SK-N-SH (cell line): ENCODE measurements around the gene PDIA4. TPM values are rescaled to one million over a fixed set of nuclear protein-coding genes. Genes with fewer than 3 reads are reported as not detected.

Source experiments
- CTCF ChIA-PET: fragments of 300-600, 350-600 bp; formaldehyde crosslinking; extraction: SDS; loops from one replicate; lab custom pipeline; 2021; lab: Yijun Ruan, JAX
- POLR2A ChIA-PET: fragments of 350-600 bp; sonication (Branson Sonifier 250); formaldehyde crosslinking; extraction: SDS; loops from one replicate; lab custom pipeline; 2020; ENCODE audit warnings: antibody characterized with exemption, inconsistent platforms; lab: Yijun Ruan, JAX
- DNase-seq: peaks from one replicate; pipeline ENCODE4 v3.0.0; 2012
- H2AFZ ChIP-seq: fragments of 200-600 bp; sonication (generic); 2 replicates; pipeline ENCODE4 v1.8.1; 2016; ENCODE audit warnings: antibody characterized with exemption, mild to moderate bottlenecking, low read depth
- H3F3A ChIP-seq: fragments of 200-600 bp; sonication (generic); replicated peaks from 2 replicates; pipeline ENCODE3; 2016; ENCODE audit warnings: antibody characterized with exemption, mild to moderate bottlenecking; ENCODE audit not compliant: insufficient read depth
- H3K27ac ChIP-seq, 2 experiments: fragments of 200-500 bp in 1 of 2; fragments of 200-600 bp in 1 of 2; sonication (Bioruptor generic) in 1 of 2; sonication (generic), shearing (Covaris generic) in 1 of 2; 2 replicates each; pipeline versions ENCODE4 v1.5.1 to v1.6.1; 2014 to 2016; ENCODE audit warnings: low read depth in 2 of 2, inconsistent platforms in 1 of 2, low read length in 1 of 2, mild to moderate bottlenecking in 1 of 2, mixed read lengths in 1 of 2
- H3K27me3 ChIP-seq: fragments of 200-600 bp; sonication (generic), shearing (Covaris generic); 2 replicates; pipeline ENCODE4 v1.6.1; 2016; ENCODE audit warnings: mixed run types; ENCODE audit not compliant: insufficient read depth
- H3K36me3 ChIP-seq, 2 experiments: fragments of 200-500 bp in 1 of 2; fragments of 200-600 bp in 1 of 2; sonication (Bioruptor generic) in 1 of 2; sonication (generic) in 1 of 2; replicated peaks in 1 of 2; 2 replicates each; pipeline versions ENCODE3 to v1.5.1; 2014 to 2016; ENCODE audit warnings: low read length in 1 of 2, mild to moderate bottlenecking in 1 of 2; ENCODE audit not compliant: insufficient read depth in 2 of 2, control insufficient read depth in 1 of 2
- H3K4me1 ChIP-seq, 2 experiments: fragments of 200-500 bp in 1 of 2; fragments of 200-600 bp in 1 of 2; sonication (Bioruptor generic) in 1 of 2; sonication (generic), shearing (Covaris generic) in 1 of 2; 2 replicates each; pipeline versions ENCODE4 v1.5.1 to v1.6.1; 2014 to 2016; ENCODE audit warnings: low read depth in 1 of 2, low read length in 1 of 2, mixed run types in 1 of 2; ENCODE audit not compliant: insufficient read depth in 2 of 2, control insufficient read depth in 1 of 2
- H3K4me2 ChIP-seq: fragments of 200-600 bp; sonication (generic), shearing (Covaris generic); 2 replicates; pipeline ENCODE4 v1.6.1; 2017; ENCODE audit warnings: mixed run types
- H3K4me3 ChIP-seq, 2 experiments: fragments of 200-500 bp in 1 of 2; fragments of 200-600 bp in 1 of 2; sonication (Bioruptor generic) in 1 of 2; sonication (generic), shearing (Covaris generic) in 1 of 2; 2 replicates each; pipeline versions ENCODE4 v1.5.1 to v1.8.1; 2014 to 2016; ENCODE audit warnings: low read depth in 2 of 2, inconsistent platforms in 1 of 2, low read length in 1 of 2, mild to moderate bottlenecking in 1 of 2, mixed read lengths in 1 of 2, moderate library complexity in 1 of 2
- H3K79me2 ChIP-seq: fragments of 200-600 bp; sonication (generic); 2 replicates; pipeline ENCODE4 v1.8.1; 2017; ENCODE audit warnings: mild to moderate bottlenecking; ENCODE audit not compliant: insufficient read depth
- H3K9ac ChIP-seq: fragments of 200-600 bp; sonication (generic); 2 replicates; pipeline ENCODE4 v1.6.1; 2017; ENCODE audit warnings: mixed run types
- H3K9me2 ChIP-seq: fragments of 200-600 bp; sonication (generic); 2 replicates; pipeline ENCODE4 v1.6.1; 2017; ENCODE audit warnings: mixed run types
- H3K9me3 ChIP-seq: fragments of 200-600 bp; sonication (generic); 2 replicates; pipeline ENCODE4 v1.6.1; 2017; ENCODE audit warnings: mixed run types, mild to moderate bottlenecking, moderate library complexity
- H4K20me1 ChIP-seq: fragments of 200-600 bp; sonication (generic); 2 replicates; pipeline ENCODE4 v1.6.1; 2017; ENCODE audit warnings: mild to moderate bottlenecking, mixed run types; ENCODE audit not compliant: insufficient read depth
- ELF1 ChIP-seq: IDR thresholded peaks from 2 replicates; pipeline ENCODE4 v1.4.0; 2012
- EP300 ChIP-seq, 2 experiments: IDR thresholded peaks; 2 replicates each; pipeline versions ENCODE4 v1.4.0 to v1.6.1; 2012; ENCODE audit warnings: borderline replicate concordance in 1 of 2, low read depth in 1 of 2, low read length in 1 of 2
- EZH2phosphoT487 ChIP-seq: fragments of 200-600 bp; sonication (generic); IDR thresholded peaks from 2 replicates; pipeline ENCODE4 v1.6.1; 2017; ENCODE audit warnings: low read depth, mixed run types, mild to moderate bottlenecking, antibody characterized with exemption, moderate library complexity, borderline replicate concordance
- GATA2 ChIP-seq: sonication (generic); formaldehyde crosslinking; IDR thresholded peaks from 2 replicates; pipeline ENCODE4 v1.5.0; 2020; ENCODE audit warnings: mild to moderate bottlenecking, missing genetic modification reagents
- JUND ChIP-seq: IDR thresholded peaks from 2 replicates; pipeline ENCODE4 v1.4.0; 2012
- NFIC ChIP-seq: IDR thresholded peaks from 2 replicates; pipeline ENCODE4 v1.4.0; 2012; ENCODE audit warnings: borderline replicate concordance
- NRF1 ChIP-seq: IDR thresholded peaks from 2 replicates; pipeline ENCODE4 v1.6.1; 2012; ENCODE audit warnings: low read depth, mild to moderate bottlenecking, low read length
- POLR2AphosphoS5 ChIP-seq: IDR thresholded peaks from 2 replicates; pipeline ENCODE4 v1.6.1; 2012; ENCODE audit warnings: low read depth, low read length
- RAD21 ChIP-seq: IDR thresholded peaks from 2 replicates; pipeline ENCODE4 v1.6.1; 2012; ENCODE audit warnings: mild to moderate bottlenecking, low read length
- RCOR1 ChIP-seq: fragments of 150-350 bp; IDR thresholded peaks from 2 replicates; pipeline ENCODE4 v1.6.1; 2017; ENCODE audit warnings: antibody characterized with exemption, low read length
- RFX5 ChIP-seq: IDR thresholded peaks from 2 replicates; pipeline ENCODE4 v1.6.1; 2012; ENCODE audit warnings: mild to moderate bottlenecking, improper control_type of control experiment, low read length
- RXRA ChIP-seq: IDR thresholded peaks from 2 replicates; pipeline ENCODE4 v1.4.0; 2012; ENCODE audit warnings: low read depth, mild to moderate bottlenecking, borderline replicate concordance
- SIN3A ChIP-seq: IDR thresholded peaks from 2 replicates; pipeline ENCODE4 v1.6.1; 2012; ENCODE audit warnings: low read depth, mild to moderate bottlenecking, low read length, moderate library complexity, borderline replicate concordance
- TEAD4 ChIP-seq: IDR thresholded peaks from 2 replicates; pipeline ENCODE4 v1.4.0; 2012; ENCODE audit warnings: mild to moderate bottlenecking, borderline replicate concordance; ENCODE audit not compliant: insufficient read depth
- YY1 ChIP-seq: IDR thresholded peaks from 2 replicates; pipeline ENCODE4 v1.4.0; 2012; ENCODE audit warnings: low read depth, mild to moderate bottlenecking
- WGBS: methylation state at CpG from one replicate; pipeline ENCODE4 v1.1.6; 2017; ENCODE audit warnings: low lambda C conversion rate; 5-methylcytosine and 5-hydroxymethylcytosine counted together
- polyA plus RNA-seq, 3 experiments: library from polyadenylated mRNA; depleted of rRNA; stranded (reverse); fragments of >200 nt; gene quantifications; 2 replicates each; pipeline ENCODE4 v1.2.3, GENCODE V29; 2012
- TF ChIP-seq, protein P1 (sequence below): fragments of 150-350 bp; IDR thresholded peaks from 2 replicates; pipeline ENCODE4 v1.6.1; 2016; ENCODE audit warnings: mild to moderate bottlenecking, low read depth, low read length
- TF ChIP-seq, protein P2 (sequence below): IDR thresholded peaks from 2 replicates; pipeline ENCODE4 v1.4.0; 2012; ENCODE audit warnings: low read depth
- TF ChIP-seq, protein P3 (sequence below): IDR thresholded peaks from 2 replicates; pipeline ENCODE4 v1.4.0; 2012; ENCODE audit warnings: low read depth, borderline replicate concordance
- TF ChIP-seq, protein P4 (sequence below): IDR thresholded peaks from 2 replicates; pipeline ENCODE4 v1.4.0; 2012; ENCODE audit warnings: low read depth, borderline replicate concordance
- TF ChIP-seq, protein P5 (sequence below): fragments of 150-350 bp; IDR thresholded peaks from 2 replicates; pipeline ENCODE4 v1.6.1; 2017; ENCODE audit warnings: antibody characterized with exemption, low read length, low read depth, borderline replicate concordance

PDIA4 gene
- polyA plus RNA-seq, 1 of the 3 experiments (the other 2 are of a cell fraction) = 400 TPM

DNA sequence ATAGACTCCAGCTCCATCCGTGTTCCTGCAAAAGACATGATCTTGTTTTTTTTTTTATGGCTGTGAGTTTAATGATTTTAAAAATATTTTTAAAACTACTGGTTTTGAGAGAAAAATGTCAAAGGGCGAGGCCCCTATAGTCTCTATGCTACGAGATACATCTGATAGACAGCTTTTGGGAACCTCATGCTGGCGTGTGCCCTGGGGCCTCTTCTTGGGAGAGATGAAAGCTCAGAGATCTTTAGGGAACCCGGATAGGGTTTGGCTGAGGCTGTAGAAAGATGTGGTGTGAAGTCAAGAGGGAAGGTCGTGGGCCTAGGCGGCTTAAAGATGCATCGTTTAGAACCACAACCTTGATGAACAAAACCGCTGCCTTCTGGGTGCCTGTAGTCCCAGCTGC, 70.2 kb downstream of the PDIA4 start:
- H3K9me3 ChIP-seq = no peaks in the 10 kb centered on the region
- no peaks in the 10 kb centered on the region for H3K79me2 ChIP-seq
- CTCF ChIA-PET = interaction anchor here (0.9 to 10.3 kb wide), 3 partner anchors 102 to 693 kb away, joined by 4 to 114 read pairs (median 12); no protein-coding TSS in a partner anchor
- POLR2A ChIA-PET = no interaction called here
- no peak overlapping the region for H2AFZ ChIP-seq
- no peaks in the 10 kb centered on the region for H3F3A ChIP-seq
- DNase-seq = no peak
- 81% methylated on average over 9 of the region's 9 CpGs for WGBS
- no peak overlapping the region for H3K27ac ChIP-seq
- H3K4me1 ChIP-seq = no peaks in the 10 kb centered on the region; a peak in 1 of 4 replicates
- no peaks in the 10 kb centered on the region for H4K20me1 ChIP-seq
- H3K9me2 ChIP-seq = no peaks in the 10 kb centered on the region
- no peaks in the 10 kb centered on the region for H3K36me3 ChIP-seq
- no peak overlapping the region for H3K4me3 ChIP-seq
- H3K9ac ChIP-seq = no peak overlapping the region
- no peak overlapping the region for H3K4me2 ChIP-seq
- TF ChIP-seq JUND = no peak
- TF ChIP-seq, protein P1, sequence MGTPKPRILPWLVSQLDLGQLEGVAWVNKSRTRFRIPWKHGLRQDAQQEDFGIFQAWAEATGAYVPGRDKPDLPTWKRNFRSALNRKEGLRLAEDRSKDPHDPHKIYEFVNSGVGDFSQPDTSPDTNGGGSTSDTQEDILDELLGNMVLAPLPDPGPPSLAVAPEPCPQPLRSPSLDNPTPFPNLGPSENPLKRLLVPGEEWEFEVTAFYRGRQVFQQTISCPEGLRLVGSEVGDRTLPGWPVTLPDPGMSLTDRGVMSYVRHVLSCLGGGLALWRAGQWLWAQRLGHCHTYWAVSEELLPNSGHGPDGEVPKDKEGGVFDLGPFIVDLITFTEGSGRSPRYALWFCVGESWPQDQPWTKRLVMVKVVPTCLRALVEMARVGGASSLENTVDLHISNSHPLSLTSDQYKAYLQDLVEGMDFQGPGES = no peak
- no peak for TF ChIP-seq EZH2phosphoT487
- TF ChIP-seq, protein P2, sequence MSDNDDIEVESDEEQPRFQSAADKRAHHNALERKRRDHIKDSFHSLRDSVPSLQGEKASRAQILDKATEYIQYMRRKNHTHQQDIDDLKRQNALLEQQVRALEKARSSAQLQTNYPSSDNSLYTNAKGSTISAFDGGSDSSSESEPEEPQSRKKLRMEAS = no peak
- TF ChIP-seq, protein P3, sequence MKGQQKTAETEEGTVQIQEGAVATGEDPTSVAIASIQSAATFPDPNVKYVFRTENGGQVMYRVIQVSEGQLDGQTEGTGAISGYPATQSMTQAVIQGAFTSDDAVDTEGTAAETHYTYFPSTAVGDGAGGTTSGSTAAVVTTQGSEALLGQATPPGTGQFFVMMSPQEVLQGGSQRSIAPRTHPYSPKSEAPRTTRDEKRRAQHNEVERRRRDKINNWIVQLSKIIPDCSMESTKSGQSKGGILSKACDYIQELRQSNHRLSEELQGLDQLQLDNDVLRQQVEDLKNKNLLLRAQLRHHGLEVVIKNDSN = no peak
- no peak for TF ChIP-seq NFIC
- TF ChIP-seq, protein P4, sequence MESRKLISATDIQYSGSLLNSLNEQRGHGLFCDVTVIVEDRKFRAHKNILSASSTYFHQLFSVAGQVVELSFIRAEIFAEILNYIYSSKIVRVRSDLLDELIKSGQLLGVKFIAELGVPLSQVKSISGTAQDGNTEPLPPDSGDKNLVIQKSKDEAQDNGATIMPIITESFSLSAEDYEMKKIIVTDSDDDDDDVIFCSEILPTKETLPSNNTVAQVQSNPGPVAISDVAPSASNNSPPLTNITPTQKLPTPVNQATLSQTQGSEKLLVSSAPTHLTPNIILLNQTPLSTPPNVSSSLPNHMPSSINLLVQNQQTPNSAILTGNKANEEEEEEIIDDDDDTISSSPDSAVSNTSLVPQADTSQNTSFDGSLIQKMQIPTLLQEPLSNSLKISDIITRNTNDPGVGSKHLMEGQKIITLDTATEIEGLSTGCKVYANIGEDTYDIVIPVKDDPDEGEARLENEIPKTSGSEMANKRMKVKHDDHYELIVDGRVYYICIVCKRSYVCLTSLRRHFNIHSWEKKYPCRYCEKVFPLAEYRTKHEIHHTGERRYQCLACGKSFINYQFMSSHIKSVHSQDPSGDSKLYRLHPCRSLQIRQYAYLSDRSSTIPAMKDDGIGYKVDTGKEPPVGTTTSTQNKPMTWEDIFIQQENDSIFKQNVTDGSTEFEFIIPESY = no peak
- no peak for TF ChIP-seq GATA2
- H3K27me3 ChIP-seq = no peaks in the 10 kb centered on the region

DNA sequence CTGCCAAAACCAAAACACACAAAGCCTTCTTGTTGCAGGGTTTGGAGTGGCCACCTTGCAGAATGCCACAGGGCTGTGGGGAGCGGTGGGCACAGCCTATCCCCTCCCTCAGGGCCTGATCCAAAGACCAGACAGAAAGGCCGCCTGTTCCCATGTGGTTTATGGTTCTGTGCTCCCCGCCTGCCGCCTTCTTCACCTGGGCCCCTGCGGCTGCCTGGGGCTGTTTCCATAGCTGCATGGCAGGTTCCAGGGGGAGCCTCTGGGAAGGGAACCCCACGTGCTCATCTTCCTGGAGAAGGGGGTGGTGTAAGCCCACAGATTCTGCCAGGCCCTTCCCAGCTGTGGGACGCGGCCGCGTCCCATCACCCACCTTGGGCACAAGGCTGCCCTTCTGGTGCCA, 73.5 kb downstream of the PDIA4 start:
- Histone ChIP-seq H3F3A (no peaks in the 10 kb centered on the region), H3K4me3 (no peak overlapping the region), H2AFZ (no peak overlapping the region), H3K79me2 (no peaks in the 10 kb centered on the region), H3K9me3 (no peaks in the 10 kb centered on the region), H3K27ac (no peak overlapping the region), H4K20me1 (no peaks in the 10 kb centered on the region), H3K4me1 (no peaks in the 10 kb centered on the region), H3K36me3 (no peaks in the 10 kb centered on the region), H3K9ac (no peak overlapping the region), H3K27me3 (no peaks in the 10 kb centered on the region), H3K9me2 (no peaks in the 10 kb centered on the region), H3K4me2 (no peak overlapping the region)
- TF ChIP-seq SIN3A = no peak
- TF ChIP-seq ELF1 = no peak
- TF ChIP-seq GATA2 = no peak
- no peak for TF ChIP-seq RCOR1
- no peak for TF ChIP-seq RAD21
- TF ChIP-seq RFX5 = no peak
- no peak for TF ChIP-seq RXRA
- TF ChIP-seq YY1 = no peak
- no peak for TF ChIP-seq TEAD4
- no peak for TF ChIP-seq EP300 (IDR thresholded peaks at IDR 0.05; ENCODE audit: borderline replicate concordance in 1 of 2, low read depth in 1 of 2, low read length in 1 of 2)
- TF ChIP-seq, protein P5, sequence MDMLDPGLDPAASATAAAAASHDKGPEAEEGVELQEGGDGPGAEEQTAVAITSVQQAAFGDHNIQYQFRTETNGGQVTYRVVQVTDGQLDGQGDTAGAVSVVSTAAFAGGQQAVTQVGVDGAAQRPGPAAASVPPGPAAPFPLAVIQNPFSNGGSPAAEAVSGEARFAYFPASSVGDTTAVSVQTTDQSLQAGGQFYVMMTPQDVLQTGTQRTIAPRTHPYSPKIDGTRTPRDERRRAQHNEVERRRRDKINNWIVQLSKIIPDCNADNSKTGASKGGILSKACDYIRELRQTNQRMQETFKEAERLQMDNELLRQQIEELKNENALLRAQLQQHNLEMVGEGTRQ = no peak
- TF ChIP-seq NRF1 = no peak
- no peak for TF ChIP-seq POLR2AphosphoS5
- 82% methylated on average over 8 of the region's 10 CpGs for WGBS
- CTCF ChIA-PET = interaction anchor here (0.7 to 10.3 kb wide), 4 partner anchors 9 to 378 kb away, joined by 3 to 114 read pairs (median 4); no protein-coding TSS in a partner anchor
- POLR2A ChIA-PET = no interaction called here
- DNase-seq = no peak
